HT1080 (cell line): ENCODE data around the gene SPDEF. TPM values are rescaled to one million over a fixed set of nuclear protein-coding genes. Genes with fewer than 3 reads are reported as not detected.

Source experiments
- DNase-seq: peaks from one replicate; pipeline ENCODE4 v3.0.0-alpha.2; 2015; ENCODE audit warnings: low read depth
- total RNA-seq: library from RNA; depleted of rRNA; stranded (reverse); fragments of >200 nt; shearing (Covaris generic); gene quantifications from 2 replicates; pipeline ENCODE4 v1.2.3, GENCODE V29; 2014

SPDEF gene
- total RNA-seq, 1 experiment from 2014 or later = 0.16 TPM

- no peak for DNase-seq
Measured at GRCh38 chr6:34515473-34516387, 40.4 kb downstream of the SPDEF start.

DNA sequence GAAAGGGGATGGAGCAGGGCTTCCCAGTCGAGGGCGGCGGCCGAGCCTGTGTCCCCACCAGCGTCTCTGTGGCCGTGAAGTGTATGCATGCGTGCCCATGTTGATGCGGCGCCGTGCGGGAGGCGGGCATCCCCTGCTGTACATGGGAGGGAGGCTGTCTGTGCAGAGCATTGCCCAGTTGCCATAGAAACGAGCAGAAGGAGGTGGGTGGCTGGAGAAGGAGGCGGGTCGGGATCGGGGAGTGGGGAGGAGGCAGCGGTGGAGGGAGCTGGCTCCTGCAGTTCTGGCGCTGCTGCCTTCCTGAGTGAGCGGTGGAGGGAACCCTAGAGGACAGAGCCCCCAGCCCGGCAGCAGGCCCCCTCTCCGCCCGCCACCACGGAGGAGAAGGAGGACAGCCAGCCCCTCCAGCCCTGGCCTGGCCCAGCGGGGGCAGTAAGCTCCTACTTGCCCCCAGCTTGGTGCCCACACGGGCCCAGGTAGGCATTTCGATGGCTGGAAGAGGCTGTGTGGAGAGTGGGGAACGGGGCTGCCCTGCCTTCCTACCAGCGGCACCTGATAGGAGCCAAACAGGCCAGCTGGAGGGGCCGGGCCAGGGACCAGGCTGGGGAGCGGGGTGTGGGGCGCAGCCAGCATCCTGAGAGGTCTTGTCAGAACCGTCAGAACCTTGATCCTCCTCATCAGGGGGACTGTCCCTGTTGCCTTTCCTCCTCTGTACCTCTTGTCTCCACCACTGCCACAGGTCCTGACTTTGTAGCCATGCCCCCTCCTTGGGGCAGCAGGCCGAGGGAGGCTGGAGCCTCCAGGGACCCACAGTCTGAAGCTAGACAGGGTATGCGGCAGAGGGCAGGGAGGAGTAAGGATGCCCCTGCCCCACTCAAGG is 41.3 kb downstream of the SPDEF start:
- DNase-seq = no peak

DNA sequence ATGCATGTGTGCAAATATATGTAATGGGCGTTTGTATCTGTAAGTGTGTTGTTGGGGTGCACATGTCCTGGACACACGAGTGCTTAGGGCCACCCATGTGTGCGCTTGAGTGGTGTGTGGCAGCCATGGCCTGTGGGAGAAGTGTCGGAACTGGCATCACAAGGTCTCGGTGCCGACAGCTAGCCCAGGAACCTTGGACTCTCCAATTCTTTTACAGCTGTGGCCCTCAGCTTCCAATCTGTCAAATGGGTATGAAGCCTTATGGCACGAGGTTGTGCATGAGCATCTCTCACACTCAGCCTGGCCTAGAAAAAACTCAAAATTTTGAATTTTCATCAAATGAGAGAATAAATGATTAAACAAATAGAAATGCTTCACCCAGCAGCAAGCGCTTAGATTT is 42.0 kb downstream of the SPDEF start:
- DNase-seq = no peak

DNA sequence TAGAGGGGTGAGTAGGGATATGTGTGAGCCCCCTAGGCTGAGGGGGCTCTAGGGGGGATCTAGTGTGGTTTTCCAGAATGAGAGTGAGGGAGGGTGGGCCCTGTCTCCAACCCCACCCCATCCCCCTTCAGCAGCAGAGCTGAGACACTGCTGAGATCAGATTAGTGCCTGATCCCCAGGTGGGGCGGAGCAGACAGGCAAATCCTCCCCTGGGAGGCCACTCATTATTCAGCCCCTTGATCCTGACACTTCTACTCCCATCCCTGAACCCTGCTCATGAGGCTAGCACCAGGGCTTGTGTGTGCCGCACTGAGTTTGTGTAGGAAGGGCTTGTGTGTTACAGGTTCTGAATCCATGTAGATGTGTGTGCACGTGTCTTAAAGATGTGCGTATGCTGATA is 42.5 kb downstream of the SPDEF start:
- no peak for DNase-seq

DNA sequence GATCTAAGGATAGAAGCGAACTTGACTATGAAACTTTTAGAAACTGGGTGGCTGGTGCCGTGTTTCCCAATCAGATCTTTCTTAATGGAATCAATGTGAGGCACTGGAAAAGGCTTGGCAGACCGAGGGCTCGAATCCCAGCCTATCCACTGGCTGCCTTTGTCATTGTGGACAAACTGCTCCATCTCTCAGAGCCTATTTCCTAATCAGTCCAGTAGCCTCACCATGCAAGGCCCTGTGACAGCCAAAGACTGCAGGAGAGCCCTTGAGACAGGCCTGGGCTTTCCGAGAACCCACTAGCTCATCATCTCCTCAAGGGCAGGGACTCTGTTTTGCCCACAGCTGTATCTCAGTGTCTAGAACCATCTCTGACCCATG is 43.4 kb downstream of the SPDEF start:
- DNase-seq = no peak

DNA sequence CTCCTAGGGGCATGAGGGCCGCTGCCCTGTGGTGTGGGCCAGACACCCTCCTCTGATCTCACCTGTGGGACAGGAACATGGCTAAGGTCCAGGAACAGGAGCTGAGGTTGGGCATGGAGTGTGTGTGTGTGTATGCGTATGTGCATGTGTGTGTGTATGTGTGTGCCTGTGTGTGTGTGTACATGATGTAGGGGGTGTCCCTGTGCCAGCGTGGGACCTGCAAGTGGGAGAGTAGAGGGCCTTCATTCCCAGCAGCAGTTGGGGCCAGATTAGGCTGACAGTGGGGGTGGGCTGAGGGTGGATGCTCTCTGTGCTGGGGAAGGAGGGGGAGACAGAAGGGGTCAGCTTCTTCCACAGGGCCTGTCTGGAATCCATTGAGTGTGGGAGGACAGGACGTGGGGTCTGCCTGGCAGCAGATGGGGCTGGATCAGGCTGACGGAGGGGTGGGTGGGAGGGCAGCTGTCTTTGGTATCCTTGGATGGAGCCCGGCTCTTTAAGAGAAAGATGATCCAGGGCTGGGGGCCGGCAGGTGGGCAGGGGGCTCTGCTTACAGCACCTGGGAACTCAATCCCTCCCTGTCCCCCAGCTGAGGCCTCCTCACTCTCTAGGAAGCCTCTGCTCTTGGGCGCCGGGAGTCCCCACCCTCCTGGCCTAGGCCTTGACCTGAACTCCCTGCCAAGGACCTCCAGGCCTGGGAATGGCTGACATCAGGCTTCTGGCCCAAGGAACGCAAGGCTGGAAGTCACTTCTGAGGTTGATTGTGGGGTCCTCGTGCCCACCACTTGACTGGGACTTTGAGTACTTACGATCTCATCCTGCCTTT is 44.0 kb downstream of the SPDEF start:
- DNase-seq = no peak

- no peak for DNase-seq
Measured at GRCh38 chr6:34511214-34511914, 44.8 kb downstream of the SPDEF start.

DNA sequence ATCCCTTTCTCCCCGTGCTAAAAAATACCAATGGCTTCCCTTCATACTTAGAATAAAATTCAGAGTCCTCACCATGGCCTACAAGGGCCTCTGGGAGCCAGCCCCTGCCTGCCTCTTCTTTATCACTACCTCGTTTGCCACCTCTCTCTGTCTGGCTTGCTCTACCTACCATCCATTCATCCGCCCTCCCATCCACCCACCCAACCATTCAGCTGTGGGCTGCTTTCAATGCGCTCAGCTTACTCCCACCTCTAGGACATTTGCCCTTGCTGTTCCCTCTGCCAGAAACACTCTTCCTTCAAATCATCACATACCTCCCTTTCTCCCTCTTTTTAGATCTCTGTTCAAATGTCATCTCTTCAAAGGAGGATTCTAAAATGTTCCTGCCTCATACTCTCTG is 45.8 kb downstream of the SPDEF start:
- no peak for DNase-seq

- no peak for DNase-seq
Measured at GRCh38 chr6:34509782-34510181, 46.3 kb downstream of the SPDEF start.

GRCh38 chr6:34508425-34508824 is 47.7 kb downstream of the SPDEF start:
- no peak for DNase-seq

GRCh38 chr6:34506718-34507117 is 49.4 kb downstream of the SPDEF start:
- DNase-seq = no peak

- no peak for DNase-seq
Measured at GRCh38 chr6:34497411-34497810, 58.7 kb downstream of the SPDEF start.

DNA sequence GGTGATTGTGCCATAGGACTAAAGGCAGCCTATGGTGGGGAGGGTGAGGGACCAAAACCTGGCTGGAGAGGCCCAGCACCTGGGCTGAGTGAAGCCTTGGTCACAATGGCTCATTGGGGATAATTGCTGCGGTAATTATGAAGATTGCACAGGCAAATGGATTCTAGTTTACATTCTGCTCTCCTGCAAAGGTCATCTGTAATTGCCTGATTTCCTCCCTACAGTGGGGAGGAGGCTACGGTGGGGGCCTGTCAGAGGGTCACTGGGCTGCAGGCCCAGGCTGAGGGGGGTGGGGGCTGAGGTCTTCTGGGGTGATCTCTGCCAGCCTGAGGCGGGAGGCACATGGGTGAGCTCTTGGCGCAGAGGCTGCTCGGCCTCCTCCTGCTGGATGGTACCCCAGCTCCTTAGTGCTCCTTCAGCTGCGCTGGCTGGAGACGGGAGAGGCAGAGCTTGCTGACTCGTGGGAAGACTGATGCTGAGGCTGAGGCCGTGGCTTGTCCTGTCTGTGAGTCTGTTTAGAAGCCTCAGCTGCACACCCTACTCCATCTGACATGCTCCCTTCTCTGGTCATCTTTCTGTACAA is 59.9 kb downstream of the SPDEF start:
- no peak for DNase-seq

DNA sequence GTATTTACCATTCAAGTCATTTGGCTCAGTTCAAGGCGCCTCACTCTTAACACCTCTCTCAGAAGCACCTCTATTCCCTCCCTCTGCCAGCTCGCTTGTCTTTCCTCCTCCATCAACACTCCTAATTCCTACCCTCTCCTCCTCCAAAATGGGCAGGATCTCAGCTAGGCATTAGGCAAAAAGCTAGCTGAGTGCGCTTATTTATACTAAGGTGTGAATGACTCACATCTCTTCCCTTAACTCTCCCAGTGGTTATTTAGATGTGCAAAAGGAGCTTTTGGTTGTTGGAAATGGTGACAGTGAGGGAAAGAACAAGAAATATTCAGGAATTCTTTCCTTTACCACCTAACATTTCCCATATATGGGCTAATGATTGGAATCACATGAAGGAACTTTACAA is 61.2 kb downstream of the SPDEF start:
- DNase-seq = no peak

DNA sequence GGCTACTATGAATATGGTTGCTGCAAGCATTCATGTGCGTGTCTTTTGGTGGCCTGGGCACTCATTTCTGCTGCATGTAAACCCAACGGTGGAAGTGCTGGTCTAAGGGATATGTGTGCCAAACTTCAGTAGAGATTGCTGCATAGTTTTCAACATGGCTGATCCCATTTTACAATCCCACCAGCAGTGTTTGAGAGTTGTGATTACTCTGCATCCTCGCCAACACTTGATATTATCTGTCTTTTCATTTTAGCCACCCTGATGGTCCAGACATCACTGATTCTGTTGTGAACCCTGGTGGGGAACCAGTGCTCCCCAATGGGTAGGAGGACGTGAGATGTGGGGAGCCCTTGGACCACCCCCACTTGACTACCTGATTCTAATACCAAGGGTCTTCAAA is 62.8 kb downstream of the SPDEF start:
- DNase-seq = no peak

GRCh38 chr6:34491091-34491430 is 65.1 kb downstream of the SPDEF start:
- DNase-seq = no peak

- no peak for DNase-seq
Measured at GRCh38 chr6:34490390-34491090, 65.6 kb downstream of the SPDEF start.

GRCh38 chr6:34489207-34489805 is 66.8 kb downstream of the SPDEF start:
- no peak for DNase-seq
